Stimulated activated memory B cell treated with anti-CD40 and anti-IgM and Interleukin-4, amounts not matched to agents 10 μg/mL and 1 μg/mL and 100 μg/mL, for 72 hours (primary cell): ENCODE data around the gene PLXNA2.

Source experiments
- ATAC-seq: fragments of 150-1000 bp; cut with Tn5 transposase; 2 replicates; pipeline ENCODE4 v1.10.0; 2021
- H3K27ac Mint-ChIP-seq: one replicate; pipeline ENCODE4 v1.8.0; 2022; ENCODE audit warnings: mild to moderate bottlenecking, mixed read lengths
- H3K27me3 Mint-ChIP-seq: one replicate; pipeline ENCODE4 v1.8.0; 2022; ENCODE audit warnings: mixed read lengths
- H3K36me3 Mint-ChIP-seq: one replicate; pipeline ENCODE4 v1.8.0; 2022; ENCODE audit warnings: mixed read lengths
- H3K4me1 Mint-ChIP-seq: one replicate; pipeline ENCODE4 v1.8.0; 2022; ENCODE audit warnings: mixed read lengths
- H3K4me3 Mint-ChIP-seq: one replicate; pipeline ENCODE4 v1.8.0; 2022; ENCODE audit warnings: mild to moderate bottlenecking, moderate library complexity, mixed read lengths
- H3K9me3 Mint-ChIP-seq: one replicate; pipeline ENCODE4 v1.8.0; 2022; ENCODE audit warnings: mixed read lengths

Gene PLXNA2

GRCh38 chr1:208154679-208155642 is 89.2 kb downstream of the PLXNA2 start:
- no peak overlapping the region for H3K27ac Mint-ChIP-seq

GRCh38 chr1:208154040-208154439 is 90.1 kb downstream of the PLXNA2 start:
- no peak overlapping the region for H3K27ac Mint-ChIP-seq
- no peaks in the 10 kb centered on the region for H3K4me1 Mint-ChIP-seq
- ATAC-seq: no peak
- peaks cover 11% of the 10 kb centered on the region for H3K27me3 Mint-ChIP-seq
- H3K4me3 Mint-ChIP-seq: no peak overlapping the region
- no peaks in the 10 kb centered on the region for H3K36me3 Mint-ChIP-seq
- no peaks in the 10 kb centered on the region for H3K9me3 Mint-ChIP-seq

More at GRCh38 chr1:208154679-208155642, 89.2 kb downstream of the PLXNA2 start:
- Mint-ChIP-seq H3K36me3 (no peaks in the 10 kb centered on the region), H3K4me3 (no peak overlapping the region), H3K9me3 (no peaks in the 10 kb centered on the region), H3K4me1 (no peaks in the 10 kb centered on the region), H3K27me3 (peaks cover 11% of the 10 kb centered on the region)
- ATAC-seq: no peak

- Mint-ChIP-seq H3K4me3 (no peak overlapping the region), H3K27ac (no peak overlapping the region), H3K36me3 (no peaks in the 10 kb centered on the region), H3K27me3 (peaks cover 11% of the 10 kb centered on the region), H3K4me1 (no peaks in the 10 kb centered on the region), H3K9me3 (no peaks in the 10 kb centered on the region)
- no peak for ATAC-seq
Observed at GRCh38 chr1:208153386-208153785, 90.8 kb downstream of the PLXNA2 start.

- ATAC-seq: no peak
- peaks cover 11% of the 10 kb centered on the region for H3K27me3 Mint-ChIP-seq
- no peaks in the 10 kb centered on the region for H3K36me3 Mint-ChIP-seq
- H3K4me3 Mint-ChIP-seq: no peak overlapping the region
- no peaks in the 10 kb centered on the region for H3K9me3 Mint-ChIP-seq
- no peaks in the 10 kb centered on the region for H3K4me1 Mint-ChIP-seq
- H3K27ac Mint-ChIP-seq: no peak overlapping the region
Observed at GRCh38 chr1:208151728-208152598, 92.2 kb downstream of the PLXNA2 start.

- H3K4me1 Mint-ChIP-seq: no peaks in the 10 kb centered on the region
- no peak overlapping the region for H3K27ac Mint-ChIP-seq
- peaks cover 11% of the 10 kb centered on the region for H3K27me3 Mint-ChIP-seq
- no peak for ATAC-seq
- no peaks in the 10 kb centered on the region for H3K36me3 Mint-ChIP-seq
- H3K4me3 Mint-ChIP-seq: no peak overlapping the region
- no peaks in the 10 kb centered on the region for H3K9me3 Mint-ChIP-seq
Observed at GRCh38 chr1:208150833-208151458, 93.2 kb downstream of the PLXNA2 start.

GRCh38 chr1:208149776-208150514 is 94.2 kb downstream of the PLXNA2 start:
- peaks cover 8% of the 10 kb centered on the region for H3K27me3 Mint-ChIP-seq
- no peak for ATAC-seq
- no peaks in the 10 kb centered on the region for H3K4me1 Mint-ChIP-seq
- H3K9me3 Mint-ChIP-seq: no peaks in the 10 kb centered on the region
- no peaks in the 10 kb centered on the region for H3K36me3 Mint-ChIP-seq
- no peak overlapping the region for H3K4me3 Mint-ChIP-seq
- H3K27ac Mint-ChIP-seq: no peak overlapping the region

- H3K4me3 Mint-ChIP-seq: no peak overlapping the region
- H3K9me3 Mint-ChIP-seq: no peaks in the 10 kb centered on the region
- H3K27ac Mint-ChIP-seq: no peak overlapping the region
- ATAC-seq: no peak
- peaks cover under 1% of the 10 kb centered on the region for H3K27me3 Mint-ChIP-seq
- H3K4me1 Mint-ChIP-seq: no peaks in the 10 kb centered on the region
- H3K36me3 Mint-ChIP-seq: no peaks in the 10 kb centered on the region
Observed at GRCh38 chr1:208149213-208149612, 95.0 kb downstream of the PLXNA2 start.

GRCh38 chr1:208148380-208148779 is 95.8 kb downstream of the PLXNA2 start:
- Mint-ChIP-seq H3K36me3 (no peaks in the 10 kb centered on the region), H3K9me3 (no peaks in the 10 kb centered on the region), H3K27ac (no peak overlapping the region), H3K4me3 (no peak overlapping the region), H3K27me3 (no peaks in the 10 kb centered on the region), H3K4me1 (no peaks in the 10 kb centered on the region)
- no peak for ATAC-seq

- Mint-ChIP-seq H3K4me1 (no peaks in the 10 kb centered on the region), H3K36me3 (no peaks in the 10 kb centered on the region), H3K9me3 (no peaks in the 10 kb centered on the region), H3K27me3 (no peaks in the 10 kb centered on the region), H3K4me3 (no peak overlapping the region), H3K27ac (no peak overlapping the region)
- ATAC-seq: no peak
Observed at GRCh38 chr1:208146650-208147049, 97.5 kb downstream of the PLXNA2 start.

- Mint-ChIP-seq H3K4me1 (no peaks in the 10 kb centered on the region), H3K4me3 (no peak overlapping the region)
Observed at GRCh38 chr1:208145167-208145566, 99.0 kb downstream of the PLXNA2 start.

GRCh38 chr1:208142590-208143382 is 101.4 kb downstream of the PLXNA2 start:
- no peaks in the 10 kb centered on the region for H3K27me3 Mint-ChIP-seq
- H3K36me3 Mint-ChIP-seq: no peaks in the 10 kb centered on the region

More at GRCh38 chr1:208145167-208145566, 99.0 kb downstream of the PLXNA2 start:
- H3K27me3 Mint-ChIP-seq: no peaks in the 10 kb centered on the region
- ATAC-seq: no peak
- H3K36me3 Mint-ChIP-seq: no peaks in the 10 kb centered on the region
- H3K27ac Mint-ChIP-seq: no peak overlapping the region
- H3K9me3 Mint-ChIP-seq: no peaks in the 10 kb centered on the region

GRCh38 chr1:208141610-208142192 is 102.5 kb downstream of the PLXNA2 start:
- H3K4me1 Mint-ChIP-seq: no peaks in the 10 kb centered on the region
- ATAC-seq: peak; percentile 5
- no peak overlapping the region for H3K27ac Mint-ChIP-seq
- H3K9me3 Mint-ChIP-seq: no peaks in the 10 kb centered on the region
- H3K36me3 Mint-ChIP-seq: no peaks in the 10 kb centered on the region
- no peak overlapping the region for H3K4me3 Mint-ChIP-seq
- H3K27me3 Mint-ChIP-seq: no peaks in the 10 kb centered on the region

More at GRCh38 chr1:208142590-208143382, 101.4 kb downstream of the PLXNA2 start:
- H3K4me1 Mint-ChIP-seq: no peaks in the 10 kb centered on the region
- ATAC-seq: no peak
- H3K27ac Mint-ChIP-seq: no peak overlapping the region
- no peak overlapping the region for H3K4me3 Mint-ChIP-seq
- no peaks in the 10 kb centered on the region for H3K9me3 Mint-ChIP-seq

GRCh38 chr1:208139434-208140045 is 104.6 kb downstream of the PLXNA2 start:
- H3K4me1 Mint-ChIP-seq: no peaks in the 10 kb centered on the region
- no peak overlapping the region for H3K27ac Mint-ChIP-seq
- H3K27me3 Mint-ChIP-seq: no peaks in the 10 kb centered on the region
- no peaks in the 10 kb centered on the region for H3K36me3 Mint-ChIP-seq
- no peak overlapping the region for H3K4me3 Mint-ChIP-seq
- H3K9me3 Mint-ChIP-seq: no peaks in the 10 kb centered on the region
- no peak for ATAC-seq
